Activated naive CD4-positive, alpha-beta T cell treated with anti-CD3 and anti-CD28 coated beads for 36 hours (primary cell): Measurements from ENCODE around the gene LYPD6. TPM values are rescaled to one million over a fixed set of nuclear protein-coding genes. Genes with fewer than 3 reads are reported as not detected.

Source experiments
- CTCF ChIA-PET: fragments of 350-600 bp; sonication (Branson Sonifier 250); formaldehyde crosslinking; loops from one replicate; lab custom pipeline; 2021; ENCODE audit warnings: antibody characterized with exemption; lab: Charles Lee
- DNase-seq: peaks from one replicate; pipeline ENCODE4 v3.0.0-alpha.2; 2020
- H3K27ac Mint-ChIP-seq: one replicate; pipeline ENCODE4 v1.8.0; 2021; ENCODE audit warnings: mild to moderate bottlenecking, mixed read lengths
- H3K27me3 Mint-ChIP-seq: one replicate; pipeline ENCODE4 v1.8.0; 2021; ENCODE audit warnings: low read depth, mixed read lengths
- H3K36me3 Mint-ChIP-seq: one replicate; pipeline ENCODE4 v1.8.0; 2021; ENCODE audit warnings: low read depth, mixed read lengths
- H3K4me1 Mint-ChIP-seq: one replicate; pipeline ENCODE4 v1.8.0; 2021; ENCODE audit warnings: low read depth, mixed read lengths
- H3K4me3 Mint-ChIP-seq: one replicate; pipeline ENCODE4 v1.8.0; 2021; ENCODE audit warnings: mild to moderate bottlenecking, moderate library complexity, mixed read lengths
- H3K9me3 Mint-ChIP-seq: one replicate; pipeline ENCODE4 v1.8.0; 2021; ENCODE audit warnings: mixed read lengths
- intact Hi-C: fragments of 100-400 bp; cut with micrococcal nuclease; formaldehyde crosslinking; loops from one replicate; pipeline ENCODE4 v1.15.1; 2023
- total RNA-seq, 2 experiments: library from RNA; stranded (reverse); gene quantifications; one replicate each; pipeline ENCODE4 v1.2.3, GENCODE V29; 2021

The LYPD6 gene
- total RNA-seq, 2 experiments from 2014 or later, result not detected

- H3K9me3 Mint-ChIP-seq, result no peaks in the 10 kb centered on the region
- H3K36me3 Mint-ChIP-seq, result no peaks in the 10 kb centered on the region
- peaks cover 2% of the 10 kb centered on the region for H3K27me3 Mint-ChIP-seq
- intact Hi-C loops, result no loop called here
- no peak overlapping the region for H3K27ac Mint-ChIP-seq
- CTCF ChIA-PET, result interaction anchor here (0.6 kb wide), 1 partner anchor 411 kb away, joined by 3 read pairs; no protein-coding TSS in a partner anchor
- H3K4me3 Mint-ChIP-seq, result no peak overlapping the region
- H3K4me1 Mint-ChIP-seq, result no peaks in the 10 kb centered on the region
- no peak for DNase-seq
Measured at GRCh38 chr2:149446748-149447147, 116.4 kb downstream of the LYPD6 start.

- Mint-ChIP-seq H3K9me3 (no peaks in the 10 kb centered on the region), H3K27ac (no peak overlapping the region), H3K36me3 (no peaks in the 10 kb centered on the region), H3K27me3 (peaks cover 2% of the 10 kb centered on the region), H3K4me3 (no peak overlapping the region), H3K4me1 (no peaks in the 10 kb centered on the region)
- CTCF ChIA-PET, result no interaction called here
- DNase-seq, result no peak
- intact Hi-C loops, result no loop called here
Measured at GRCh38 chr2:149448315-149448714, 117.9 kb downstream of the LYPD6 start.

GRCh38 chr2:149449017-149449416 is 118.6 kb downstream of the LYPD6 start:
- Mint-ChIP-seq H3K36me3 (no peaks in the 10 kb centered on the region), H3K27ac (no peak overlapping the region), H3K4me1 (no peaks in the 10 kb centered on the region), H3K27me3 (peaks cover 2% of the 10 kb centered on the region), H3K9me3 (no peaks in the 10 kb centered on the region), H3K4me3 (no peak overlapping the region)
- no peak for DNase-seq
- CTCF ChIA-PET, result no interaction called here
- intact Hi-C loops, result no loop called here

GRCh38 chr2:149451417-149452165 is 121.2 kb downstream of the LYPD6 start:
- Mint-ChIP-seq H3K27me3 (peaks cover 8% of the 10 kb centered on the region), H3K9me3 (no peaks in the 10 kb centered on the region), H3K4me3 (no peak overlapping the region), H3K27ac (no peak overlapping the region), H3K4me1 (no peaks in the 10 kb centered on the region), H3K36me3 (no peaks in the 10 kb centered on the region)
- CTCF ChIA-PET, result no interaction called here
- intact Hi-C loops, result no loop called here
- no peak for DNase-seq

- H3K4me3 Mint-ChIP-seq, result no peak overlapping the region
- H3K9me3 Mint-ChIP-seq, result peaks cover 20% of the 10 kb centered on the region
- no peak overlapping the region for H3K27ac Mint-ChIP-seq
- no peaks in the 10 kb centered on the region for H3K36me3 Mint-ChIP-seq
- no peaks in the 10 kb centered on the region for H3K4me1 Mint-ChIP-seq
- no peak for DNase-seq
- intact Hi-C loops, result no loop called here
- CTCF ChIA-PET, result no interaction called here
- peaks cover 11% of the 10 kb centered on the region for H3K27me3 Mint-ChIP-seq
Measured at GRCh38 chr2:149456285-149456684, 125.9 kb downstream of the LYPD6 start.

GRCh38 chr2:149458502-149458901 is 128.1 kb downstream of the LYPD6 start:
- Mint-ChIP-seq H3K27me3 (peaks cover 11% of the 10 kb centered on the region), H3K36me3 (no peaks in the 10 kb centered on the region), H3K4me3 (no peak overlapping the region), H3K27ac (no peak overlapping the region), H3K4me1 (no peaks in the 10 kb centered on the region), H3K9me3 (peaks cover 25% of the 10 kb centered on the region)
- CTCF ChIA-PET, result no interaction called here
- DNase-seq, result no peak
- intact Hi-C loops, result no loop called here

GRCh38 chr2:149463328-149464002 is 133.1 kb downstream of the LYPD6 start:
- Mint-ChIP-seq H3K27me3 (no peaks in the 10 kb centered on the region), H3K4me1 (no peaks in the 10 kb centered on the region), H3K9me3 (peaks cover 20% of the 10 kb centered on the region), H3K4me3 (no peak overlapping the region), H3K36me3 (no peaks in the 10 kb centered on the region), H3K27ac (no peak overlapping the region)
- no peak for DNase-seq
- CTCF ChIA-PET, result interaction anchor here (0.7 kb wide), 1 partner anchor 1481 kb away, joined by 3 read pairs; no protein-coding TSS in a partner anchor
- intact Hi-C loops, result no loop called here

- H3K27ac Mint-ChIP-seq, result no peak overlapping the region
- H3K9me3 Mint-ChIP-seq, result peaks cover 13% of the 10 kb centered on the region
- no peaks in the 10 kb centered on the region for H3K4me1 Mint-ChIP-seq
- CTCF ChIA-PET, result no interaction called here
- intact Hi-C loops, result no loop called here
- no peak overlapping the region for H3K4me3 Mint-ChIP-seq
- DNase-seq, result no peak
- H3K36me3 Mint-ChIP-seq, result no peaks in the 10 kb centered on the region
- H3K27me3 Mint-ChIP-seq, result no peaks in the 10 kb centered on the region
Measured at GRCh38 chr2:149464396-149464795, 134.0 kb downstream of the LYPD6 start.

- H3K27ac Mint-ChIP-seq, result no peak overlapping the region
Measured at GRCh38 chr2:149465873-149466272, 135.5 kb downstream of the LYPD6 start.

GRCh38 chr2:149466635-149467034 is 136.2 kb downstream of the LYPD6 start:
- H3K9me3 Mint-ChIP-seq, result peaks cover 4% of the 10 kb centered on the region
- CTCF ChIA-PET, result no interaction called here
- no peak for DNase-seq
- no peaks in the 10 kb centered on the region for H3K4me1 Mint-ChIP-seq
- no peak overlapping the region for H3K4me3 Mint-ChIP-seq
- no peak overlapping the region for H3K27ac Mint-ChIP-seq
- no peaks in the 10 kb centered on the region for H3K27me3 Mint-ChIP-seq
- no peaks in the 10 kb centered on the region for H3K36me3 Mint-ChIP-seq
- intact Hi-C loops, result no loop called here

More at GRCh38 chr2:149465873-149466272, 135.5 kb downstream of the LYPD6 start:
- CTCF ChIA-PET, result no interaction called here
- Mint-ChIP-seq H3K4me1 (no peaks in the 10 kb centered on the region), H3K27me3 (no peaks in the 10 kb centered on the region), H3K9me3 (peaks cover 6% of the 10 kb centered on the region), H3K36me3 (no peaks in the 10 kb centered on the region), H3K4me3 (no peak overlapping the region)
- intact Hi-C loops, result no loop called here
- DNase-seq, result no peak

- intact Hi-C loops, result no loop called here
- no peak for DNase-seq
- Mint-ChIP-seq H3K4me3 (no peak overlapping the region), H3K9me3 (no peaks in the 10 kb centered on the region), H3K36me3 (no peaks in the 10 kb centered on the region), H3K27me3 (no peaks in the 10 kb centered on the region), H3K4me1 (no peaks in the 10 kb centered on the region), H3K27ac (no peak overlapping the region)
- CTCF ChIA-PET, result no interaction called here
Measured at GRCh38 chr2:149467436-149467835, 137.0 kb downstream of the LYPD6 start.

- no peaks in the 10 kb centered on the region for H3K9me3 Mint-ChIP-seq
- intact Hi-C loops, result no loop called here
- no peaks in the 10 kb centered on the region for H3K36me3 Mint-ChIP-seq
- H3K27ac Mint-ChIP-seq, result no peak overlapping the region
- H3K27me3 Mint-ChIP-seq, result peaks cover 4% of the 10 kb centered on the region
- no peaks in the 10 kb centered on the region for H3K4me1 Mint-ChIP-seq
- no peak for DNase-seq
- CTCF ChIA-PET, result no interaction called here
- H3K4me3 Mint-ChIP-seq, result no peak overlapping the region
Measured at GRCh38 chr2:149468636-149469035, 138.2 kb downstream of the LYPD6 start.

GRCh38 chr2:149470046-149470445 is 139.7 kb downstream of the LYPD6 start:
- no peak overlapping the region for H3K4me3 Mint-ChIP-seq
- no peaks in the 10 kb centered on the region for H3K36me3 Mint-ChIP-seq
- CTCF ChIA-PET, result no interaction called here
- no peaks in the 10 kb centered on the region for H3K9me3 Mint-ChIP-seq
- no peak for DNase-seq
- peaks cover 8% of the 10 kb centered on the region for H3K27me3 Mint-ChIP-seq
- intact Hi-C loops, result no loop called here
- H3K4me1 Mint-ChIP-seq, result no peaks in the 10 kb centered on the region
- no peak overlapping the region for H3K27ac Mint-ChIP-seq
